Neural cell (in vitro differentiated cells): ENCODE measurements around the gene KCNH2. TPM values are rescaled to one million over a fixed set of nuclear protein-coding genes. Genes with fewer than 3 reads are reported as not detected.

Experiments used
- H2AFZ ChIP-seq: fragments of 200-600, 300-800 bp; sonication (generic), shearing (Covaris generic); 2 replicates; pipeline ENCODE4 v1.6.0; 2014; ENCODE audit warnings: low read depth, mild to moderate bottlenecking, antibody characterized with exemption, low read length, moderate library complexity
- H3F3A ChIP-seq: fragments of 200-600 bp; shearing (Covaris generic); 2 replicates; pipeline ENCODE4 v1.6.1; 2016; ENCODE audit warnings: mild to moderate bottlenecking, moderate library complexity, mixed read lengths, antibody characterized with exemption, low read length; ENCODE audit not compliant: insufficient read depth, poor library complexity, severe bottlenecking
- H3K27ac ChIP-seq: fragments of 200-600, 300-800 bp; sonication (generic), shearing (Covaris generic); 2 replicates; pipeline ENCODE4 v1.5.1; 2014; ENCODE audit warnings: mild to moderate bottlenecking, low read length, moderate library complexity
- H3K27me3 ChIP-seq: fragments of 300-800, 200-600 bp; sonication (generic), shearing (Covaris generic); 2 replicates; pipeline ENCODE4 v1.6.0; 2014; ENCODE audit warnings: mild to moderate bottlenecking, low read depth, low read length, moderate library complexity; ENCODE audit not compliant: insufficient read depth
- H3K36me3 ChIP-seq: fragments of 300-800, 200-600 bp; sonication (generic), shearing (Covaris generic); 2 replicates; pipeline ENCODE4 v1.5.1; 2014; ENCODE audit warnings: mild to moderate bottlenecking, antibody characterized with exemption, low read length, moderate library complexity; ENCODE audit not compliant: insufficient read depth
- H3K4me2 ChIP-seq: fragments of 300-800, 200-600 bp; sonication (generic), shearing (Covaris generic); 2 replicates; pipeline ENCODE4 v1.6.0; 2014; ENCODE audit warnings: mild to moderate bottlenecking, low read length
- H3K4me3 ChIP-seq: fragments of 300-800, 200-600 bp; sonication (generic), shearing (Covaris generic); 2 replicates; pipeline ENCODE4 v1.5.1; 2014; ENCODE audit warnings: mild to moderate bottlenecking, low read length, moderate library complexity
- H3K79me2 ChIP-seq: fragments of 200-600 bp; shearing (Covaris generic); replicated peaks from 2 replicates; pipeline ENCODE4 v1.6.0; 2014; ENCODE audit warnings: mild to moderate bottlenecking, low read length, moderate library complexity; ENCODE audit not compliant: insufficient read depth
- H3K9ac ChIP-seq: fragments of 300-800, 200-600 bp; sonication (generic), shearing (Covaris generic); 2 replicates; pipeline ENCODE4 v1.6.1; 2016; ENCODE audit warnings: mild to moderate bottlenecking, low read length, mixed read lengths
- H3K9me2 ChIP-seq: fragments of 200-600 bp; shearing (Covaris generic); 2 replicates; pipeline ENCODE4 v1.6.1; 2016; ENCODE audit warnings: mild to moderate bottlenecking, low read length, mixed read lengths; ENCODE audit not compliant: insufficient read depth
- H3K9me3 ChIP-seq: fragments of 200-600, 300-800 bp; sonication (generic), shearing (Covaris generic); 2 replicates; pipeline ENCODE4 v1.6.1; 2016; ENCODE audit warnings: mild to moderate bottlenecking, mixed run types, low read length, moderate library complexity, mixed read lengths
- H4K20me1 ChIP-seq: fragments of 200-600 bp; shearing (Covaris generic); 2 replicates; pipeline ENCODE4 v1.6.1; 2016; ENCODE audit warnings: mild to moderate bottlenecking, mixed run types; ENCODE audit not compliant: insufficient read depth
- EP300 ChIP-seq: fragments of 450-650 bp; conservative IDR thresholded peaks from 2 replicates; pipeline ENCODE4 v1.6.1; 2014; ENCODE audit warnings: antibody characterized with exemption, mild to moderate bottlenecking, moderate library complexity; ENCODE audit not compliant: poor library complexity, severe bottlenecking
- EZH2 ChIP-seq: fragments of 200-600, 300-800 bp; shearing (Covaris generic), sonication (generic); IDR thresholded peaks from 2 replicates; pipeline ENCODE4 v1.6.1; 2014; ENCODE audit warnings: antibody characterized with exemption, low read length, borderline replicate concordance, mild to moderate bottlenecking; ENCODE audit not compliant: insufficient read depth, poor library complexity, severe bottlenecking
- MXI1 ChIP-seq: fragments of 450-650 bp; conservative IDR thresholded peaks from 2 replicates; pipeline ENCODE4 v1.6.1; 2014; ENCODE audit warnings: antibody characterized with exemption, mild to moderate bottlenecking; ENCODE audit not compliant: poor library complexity, severe bottlenecking
- POLR2AphosphoS5 ChIP-seq: IDR thresholded peaks from 2 replicates; pipeline ENCODE4 v1.6.1; 2012
- RAD21 ChIP-seq: fragments of 450-650 bp; conservative IDR thresholded peaks from 2 replicates; pipeline ENCODE4 v1.6.1; 2014; ENCODE audit warnings: antibody characterized with exemption, mild to moderate bottlenecking, moderate library complexity
- SMC3 ChIP-seq: fragments of 450-650 bp; conservative IDR thresholded peaks from 2 replicates; pipeline ENCODE4 v1.6.1; 2014; ENCODE audit warnings: antibody characterized with exemption, mild to moderate bottlenecking, moderate library complexity; ENCODE audit not compliant: poor library complexity
- TAF1 ChIP-seq: IDR thresholded peaks from 2 replicates; pipeline ENCODE4 v1.6.1; 2012; ENCODE audit warnings: low read depth
- polyA plus RNA-seq: library from polyadenylated mRNA; depleted of rRNA; stranded (reverse); fragments of >200 nt; gene quantifications from 2 replicates; pipeline ENCODE4 v1.2.3, GENCODE V29; 2014
- TF ChIP-seq, protein P1 (sequence below): IDR thresholded peaks from 2 replicates; pipeline ENCODE4 v1.6.1; 2012; ENCODE audit warnings: borderline replicate concordance
- TF ChIP-seq, protein P2 (sequence below): fragments of 450-650 bp; IDR thresholded peaks from 2 replicates; pipeline ENCODE4 v1.5.1; 2014; ENCODE audit warnings: antibody characterized with exemption, mild to moderate bottlenecking, moderate library complexity; ENCODE audit not compliant: poor library complexity, severe bottlenecking

The KCNH2 gene
- polyA plus RNA-seq, 1 donor from 2014 or later: 24.4 TPM

DNA sequence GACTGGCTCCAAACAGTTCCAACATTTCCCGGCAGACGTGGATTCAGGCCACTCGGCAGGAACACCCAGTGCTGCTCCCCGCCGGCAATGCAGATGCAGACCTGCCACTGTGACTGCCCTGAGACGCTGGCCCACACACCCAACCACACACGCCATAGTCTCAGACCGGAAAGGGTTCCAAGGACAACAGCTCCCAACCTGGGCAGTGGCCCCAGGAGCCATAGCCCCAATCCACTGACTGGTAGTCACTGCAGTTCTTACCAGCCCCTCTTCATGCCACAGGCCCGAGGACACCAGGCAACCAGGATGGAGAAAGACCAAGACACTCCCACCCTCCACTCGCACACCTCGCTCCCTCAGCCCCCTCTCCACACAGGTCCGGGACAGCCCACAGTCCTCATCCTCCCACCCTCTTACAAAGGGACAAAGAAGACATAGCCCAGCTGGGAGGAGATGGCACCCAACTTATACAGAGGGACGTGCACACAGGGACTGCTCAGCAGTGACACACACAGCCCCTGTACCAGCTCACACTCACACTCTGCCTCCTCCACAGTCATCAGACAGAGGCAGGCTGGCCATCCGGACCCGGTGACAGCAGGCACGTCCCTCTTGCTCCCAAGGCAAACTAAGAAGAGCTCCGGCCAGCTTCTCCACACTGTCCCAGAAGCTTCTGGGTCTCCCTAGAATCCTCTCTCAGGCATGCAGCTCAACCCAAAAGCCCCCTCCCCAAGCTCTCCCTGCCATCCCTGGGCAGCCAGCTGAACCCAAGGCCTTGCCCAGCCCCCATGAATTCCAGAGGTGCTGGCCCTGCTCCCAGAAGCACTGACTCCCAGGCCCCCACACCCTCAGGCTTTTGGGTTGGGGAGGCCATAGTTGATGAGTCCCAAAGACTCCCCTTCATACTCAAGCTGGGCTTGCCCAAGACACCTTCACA is 24.8 kb downstream of the KCNH2 start:
- no peaks in the 10 kb centered on the region for H4K20me1 ChIP-seq

DNA sequence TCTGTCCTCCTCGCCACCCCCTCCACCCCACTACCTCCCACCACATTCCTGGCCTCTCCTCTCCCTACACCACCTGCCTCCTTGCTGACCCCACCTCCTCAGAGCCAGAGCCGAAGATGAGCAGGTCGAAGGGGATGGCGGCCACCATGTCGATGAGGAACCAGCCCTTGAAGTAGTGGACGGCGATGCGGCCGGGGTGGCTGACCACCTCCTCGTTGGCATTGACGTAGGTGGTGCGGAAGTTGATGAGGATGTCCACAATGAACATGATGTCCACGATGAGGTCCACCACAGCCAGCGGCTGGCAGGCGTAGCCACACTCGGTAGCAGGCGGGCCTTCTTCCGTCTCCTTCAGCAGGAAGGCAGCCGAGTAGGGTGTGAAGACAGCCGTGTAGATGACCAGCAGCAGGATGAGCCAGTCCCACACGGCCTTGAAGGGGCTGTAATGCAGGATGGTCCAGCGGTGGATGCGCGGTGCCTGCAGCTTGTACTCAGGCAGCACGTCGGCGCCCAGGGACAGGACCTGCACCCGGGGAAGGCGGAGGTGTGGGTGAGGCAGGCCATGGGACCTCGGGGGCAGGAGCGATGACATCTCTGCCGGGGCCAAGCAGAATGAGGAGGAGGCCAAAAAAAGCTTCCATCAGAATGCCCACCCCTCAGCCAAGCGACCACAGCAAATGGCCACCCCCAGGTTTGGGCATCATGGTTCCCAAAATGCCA is 25.6 kb downstream of the KCNH2 start:
- Histone ChIP-seq H3K27ac (no peak overlapping the region), H3K79me2 (no peaks in the 10 kb centered on the region), H3K9me2 (no peaks in the 10 kb centered on the region), H3K4me2 (no peak overlapping the region), H4K20me1 (no peaks in the 10 kb centered on the region), H2AFZ (no peak overlapping the region), H3K4me3 (no peak overlapping the region), H3F3A (no peaks in the 10 kb centered on the region), H3K9ac (no peak overlapping the region), H3K36me3 (peaks cover 8% of the 10 kb centered on the region), H3K27me3 (no peaks in the 10 kb centered on the region), H3K9me3 (no peaks in the 10 kb centered on the region)
- TF ChIP-seq, protein P1, sequence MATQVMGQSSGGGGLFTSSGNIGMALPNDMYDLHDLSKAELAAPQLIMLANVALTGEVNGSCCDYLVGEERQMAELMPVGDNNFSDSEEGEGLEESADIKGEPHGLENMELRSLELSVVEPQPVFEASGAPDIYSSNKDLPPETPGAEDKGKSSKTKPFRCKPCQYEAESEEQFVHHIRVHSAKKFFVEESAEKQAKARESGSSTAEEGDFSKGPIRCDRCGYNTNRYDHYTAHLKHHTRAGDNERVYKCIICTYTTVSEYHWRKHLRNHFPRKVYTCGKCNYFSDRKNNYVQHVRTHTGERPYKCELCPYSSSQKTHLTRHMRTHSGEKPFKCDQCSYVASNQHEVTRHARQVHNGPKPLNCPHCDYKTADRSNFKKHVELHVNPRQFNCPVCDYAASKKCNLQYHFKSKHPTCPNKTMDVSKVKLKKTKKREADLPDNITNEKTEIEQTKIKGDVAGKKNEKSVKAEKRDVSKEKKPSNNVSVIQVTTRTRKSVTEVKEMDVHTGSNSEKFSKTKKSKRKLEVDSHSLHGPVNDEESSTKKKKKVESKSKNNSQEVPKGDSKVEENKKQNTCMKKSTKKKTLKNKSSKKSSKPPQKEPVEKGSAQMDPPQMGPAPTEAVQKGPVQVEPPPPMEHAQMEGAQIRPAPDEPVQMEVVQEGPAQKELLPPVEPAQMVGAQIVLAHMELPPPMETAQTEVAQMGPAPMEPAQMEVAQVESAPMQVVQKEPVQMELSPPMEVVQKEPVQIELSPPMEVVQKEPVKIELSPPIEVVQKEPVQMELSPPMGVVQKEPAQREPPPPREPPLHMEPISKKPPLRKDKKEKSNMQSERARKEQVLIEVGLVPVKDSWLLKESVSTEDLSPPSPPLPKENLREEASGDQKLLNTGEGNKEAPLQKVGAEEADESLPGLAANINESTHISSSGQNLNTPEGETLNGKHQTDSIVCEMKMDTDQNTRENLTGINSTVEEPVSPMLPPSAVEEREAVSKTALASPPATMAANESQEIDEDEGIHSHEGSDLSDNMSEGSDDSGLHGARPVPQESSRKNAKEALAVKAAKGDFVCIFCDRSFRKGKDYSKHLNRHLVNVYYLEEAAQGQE: no peak
- no peak for TF ChIP-seq RAD21
- TF ChIP-seq EZH2: no peak
- TF ChIP-seq, protein P2, sequence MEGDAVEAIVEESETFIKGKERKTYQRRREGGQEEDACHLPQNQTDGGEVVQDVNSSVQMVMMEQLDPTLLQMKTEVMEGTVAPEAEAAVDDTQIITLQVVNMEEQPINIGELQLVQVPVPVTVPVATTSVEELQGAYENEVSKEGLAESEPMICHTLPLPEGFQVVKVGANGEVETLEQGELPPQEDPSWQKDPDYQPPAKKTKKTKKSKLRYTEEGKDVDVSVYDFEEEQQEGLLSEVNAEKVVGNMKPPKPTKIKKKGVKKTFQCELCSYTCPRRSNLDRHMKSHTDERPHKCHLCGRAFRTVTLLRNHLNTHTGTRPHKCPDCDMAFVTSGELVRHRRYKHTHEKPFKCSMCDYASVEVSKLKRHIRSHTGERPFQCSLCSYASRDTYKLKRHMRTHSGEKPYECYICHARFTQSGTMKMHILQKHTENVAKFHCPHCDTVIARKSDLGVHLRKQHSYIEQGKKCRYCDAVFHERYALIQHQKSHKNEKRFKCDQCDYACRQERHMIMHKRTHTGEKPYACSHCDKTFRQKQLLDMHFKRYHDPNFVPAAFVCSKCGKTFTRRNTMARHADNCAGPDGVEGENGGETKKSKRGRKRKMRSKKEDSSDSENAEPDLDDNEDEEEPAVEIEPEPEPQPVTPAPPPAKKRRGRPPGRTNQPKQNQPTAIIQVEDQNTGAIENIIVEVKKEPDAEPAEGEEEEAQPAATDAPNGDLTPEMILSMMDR: no peak
- TF ChIP-seq SMC3: no peak
- no peak for TF ChIP-seq EP300
- no peak for TF ChIP-seq MXI1
- TF ChIP-seq TAF1: no peak
- no peak for TF ChIP-seq POLR2AphosphoS5

More for the DNA sequence above, 24.8 kb downstream of the KCNH2 start:
- Histone ChIP-seq H3K36me3 (peaks cover 8% of the 10 kb centered on the region), H3K4me2 (no peak overlapping the region), H3K9me2 (no peaks in the 10 kb centered on the region), H3K79me2 (no peaks in the 10 kb centered on the region), H3K27ac (no peak overlapping the region), H3F3A (no peaks in the 10 kb centered on the region), H3K9ac (no peak overlapping the region), H3K9me3 (no peaks in the 10 kb centered on the region), H3K27me3 (no peaks in the 10 kb centered on the region), H3K4me3 (no peak overlapping the region), H2AFZ (no peak overlapping the region)
- TF ChIP-seq EP300: no peak
- no peak for TF ChIP-seq RAD21
- no peak for TF ChIP-seq POLR2AphosphoS5
- TF ChIP-seq, protein P2: no peak
- TF ChIP-seq EZH2: no peak
- TF ChIP-seq MXI1: no peak
- TF ChIP-seq TAF1: no peak
